HG03378 (cell line): Measurements from ENCODE around the gene TOM1L2.
A peak's percentile ranks its signal among the peaks of the same experiment; 100 is the strongest.

Experiments used
- ATAC-seq: cut with Tn5 transposase; IDR thresholded peaks from one replicate; pipeline ENCODE4 v1.9.1; 2021; ENCODE audit warnings: mild to moderate bottlenecking, moderate library complexity; ENCODE audit not compliant: unreplicated experiment

Gene TOM1L2

GRCh38 chr17:17972126-17972951 lies at the start of gene TOM1L2, which contains the start of gene DRC3:
TSS of gene TOM1L2 (minus strand) at chr17:17972400. CDS start at chr17:17972313, 87 bp downstream.
TSS of gene DRC3 (plus strand) at chr17:17972862. CDS start at chr17:17977599, 4,737 bp downstream.
- peak; percentile 93 for ATAC-seq

GRCh38 chr17:18021372-18021771 lies 49.2 kb upstream of the TOM1L2 start:
- no peak for ATAC-seq

- ATAC-seq = no peak
Observed at GRCh38 chr17:18020971-18021370, 48.8 kb upstream of the TOM1L2 start.

GRCh38 chr17:18019838-18020154 lies 47.6 kb upstream of the TOM1L2 start:
- no peak for ATAC-seq

GRCh38 chr17:18018411-18018921 lies 46.3 kb upstream of the TOM1L2 start:
- no peak for ATAC-seq

GRCh38 chr17:18017958-18018357 lies 45.8 kb upstream of the TOM1L2 start:
- no peak for ATAC-seq

- ATAC-seq = no peak
Observed at GRCh38 chr17:18016426-18016825, 44.2 kb upstream of the TOM1L2 start.

GRCh38 chr17:18015593-18015992 lies 43.4 kb upstream of the TOM1L2 start:
- ATAC-seq = no peak

- no peak for ATAC-seq
Observed at GRCh38 chr17:18014006-18014405, 41.8 kb upstream of the TOM1L2 start.

GRCh38 chr17:18011286-18011685 lies 39.1 kb upstream of the TOM1L2 start:
- ATAC-seq = no peak

- ATAC-seq = no peak
Observed at GRCh38 chr17:18009609-18010420, 37.6 kb upstream of the TOM1L2 start.

- no peak for ATAC-seq
Observed at GRCh38 chr17:18008496-18009268, 36.5 kb upstream of the TOM1L2 start.

GRCh38 chr17:18006495-18007239 lies 34.5 kb upstream of the TOM1L2 start:
- no peak for ATAC-seq

GRCh38 chr17:18005496-18005895 lies 33.3 kb upstream of the TOM1L2 start:
- no peak for ATAC-seq

GRCh38 chr17:18004884-18005305 lies 32.7 kb upstream of the TOM1L2 start:
- no peak for ATAC-seq

GRCh38 chr17:18004345-18004744 lies 32.1 kb upstream of the TOM1L2 start:
- no peak for ATAC-seq

- no peak for ATAC-seq
Observed at GRCh38 chr17:18002171-18002570, 30.0 kb upstream of the TOM1L2 start.

- no peak for ATAC-seq
Observed at GRCh38 chr17:18000030-18000408, 27.8 kb upstream of the TOM1L2 start.

- no peak for ATAC-seq
Observed at GRCh38 chr17:17999364-18000029, 27.3 kb upstream of the TOM1L2 start.

- no peak for ATAC-seq
Observed at GRCh38 chr17:17998934-17999333, 26.7 kb upstream of the TOM1L2 start.
